Adrenal gland (tissue), 5 donors: ENCODE measurements around the gene TM4SF20.

ENCODE experiments used
- CTCF ChIP-seq, 6 experiments: fragments of 450-650 bp in 4 of 6; fragments of 200-600 bp in 2 of 6; sonication (generic) in 1 of 6; IDR thresholded peaks; 1 replicate in 5 of 6; 2 replicates in 1 of 6; pipeline versions ENCODE4 v1.5.1 to v1.8.0; 2016 to 2021; ENCODE audit warnings: antibody characterized with exemption in 6 of 6, mild to moderate bottlenecking in 2 of 6, moderate library complexity in 1 of 6
- POLR2A ChIP-seq, 2 donors: fragments of 450-650 bp; IDR thresholded peaks; one replicate each; pipeline ENCODE4 v1.6.1; 2017; ENCODE audit warnings: antibody characterized with exemption in 2 of 2, mild to moderate bottlenecking in 2 of 2, moderate library complexity in 1 of 2
- donor health status: DM: no; HTN: no; CAD: no.

GRCh38 chr2:227367427-227367795 is 11.7 kb downstream of the TM4SF20 start:
- TF ChIP-seq CTCF (IDR thresholded peaks at IDR 0.05) (no peak), POLR2A (IDR thresholded peaks at IDR 0.05) (no peak)
